H1 (cell line): Measurements from ENCODE around the gene CAPN8. TPM values are rescaled to one million over a fixed set of nuclear protein-coding genes. Genes with fewer than 3 reads are reported as not detected.

Experiments used
- CTCF ChIA-PET: fragments of 300-600 bp; sonication (Branson Sonifier 250); formaldehyde crosslinking; loops from one replicate; lab custom pipeline; 2021; ENCODE audit not compliant: partially characterized antibody; lab: Charles Lee
- POLR2A ChIA-PET: fragments of 300-600 bp; sonication (Branson Sonifier 250); formaldehyde crosslinking; loops from one replicate; lab custom pipeline; 2021; ENCODE audit warnings: inconsistent platforms; ENCODE audit not compliant: partially characterized antibody; lab: Charles Lee
- DNase-seq, 2 experiments: peaks; one replicate each; pipeline versions ENCODE4 v3.0.0 to v3.0.0-alpha.2; 2010 to 2022; ENCODE audit warnings: low spot score in 2 of 2, low read depth in 1 of 2, mixed read lengths in 1 of 2
- FAIRE-seq: peaks from 2 replicates; lab custom pipeline; 2011; peaks lifted over from hg19 to GRCh38; lab: Jason Lieb, UNC
- H2AFZ ChIP-seq: 2 replicates; pipeline ENCODE4 v1.8.1; 2012; ENCODE audit warnings: low read length, inconsistent platforms
- H2AK5ac ChIP-seq: 2 replicates; pipeline ENCODE4 v1.6.1; 2013; ENCODE audit warnings: low read depth, low read length
- H2BK120ac ChIP-seq: replicated peaks from 2 replicates; pipeline ENCODE3; 2013; ENCODE audit warnings: low read depth, low read length, inconsistent platforms
- H2BK12ac ChIP-seq: 2 replicates; pipeline ENCODE4 v1.6.1; 2013; ENCODE audit warnings: low read depth, low read length
- H2BK15ac ChIP-seq: 2 replicates; pipeline ENCODE4 v1.6.1; 2013; ENCODE audit warnings: low read length
- H2BK20ac ChIP-seq: 2 replicates; pipeline ENCODE4 v1.6.1; 2013; ENCODE audit warnings: low read length
- H2BK5ac ChIP-seq: 2 replicates; pipeline ENCODE4 v1.6.1; 2013; ENCODE audit warnings: low read depth, low read length
- H3K14ac ChIP-seq: 2 replicates; pipeline ENCODE4 v1.6.1; 2013; ENCODE audit warnings: inconsistent platforms; ENCODE audit not compliant: insufficient read length
- H3K18ac ChIP-seq: 2 replicates; pipeline ENCODE4 v1.6.1; 2013; ENCODE audit warnings: low read length; ENCODE audit errors: extremely low read depth
- H3K23ac ChIP-seq: 2 replicates; pipeline ENCODE4 v1.6.1; 2013; ENCODE audit warnings: inconsistent platforms; ENCODE audit not compliant: insufficient read length
- H3K23me2 ChIP-seq: 2 replicates; pipeline ENCODE4 v1.6.1; 2013; ENCODE audit warnings: low read depth, low read length
- H3K27ac ChIP-seq: 2 replicates; pipeline ENCODE4 v1.6.1; 2011; ENCODE audit warnings: low read depth, low read length, inconsistent platforms
- H3K27me3 ChIP-seq, 4 experiments: replicated peaks in 1 of 4; 1 replicate in 1 of 4; 2 replicates in 3 of 4; pipeline versions ENCODE4 v1.6.1 to v1.8.1; 2011 to 2013; ENCODE audit warnings: low read length in 3 of 4, mild to moderate bottlenecking in 3 of 4, inconsistent platforms in 2 of 4, mixed read lengths in 2 of 4, moderate library complexity in 1 of 4; ENCODE audit not compliant: control insufficient read depth in 3 of 4, insufficient read depth in 3 of 4; ENCODE audit errors: extremely low read depth in 1 of 4
- H3K36me3 ChIP-seq, 4 experiments: 2 replicates each; pipeline versions ENCODE4 v1.6.1 to v1.8.1; 2011 to 2013; ENCODE audit warnings: mild to moderate bottlenecking in 4 of 4, low read length in 3 of 4, moderate library complexity in 2 of 4, control low read depth in 1 of 4, inconsistent platforms in 1 of 4; ENCODE audit not compliant: insufficient read depth in 4 of 4, control insufficient read depth in 2 of 4
- H3K4ac ChIP-seq: replicated peaks from 2 replicates; pipeline ENCODE3; 2013; ENCODE audit warnings: low read length, low read depth, mixed read lengths, inconsistent platforms; ENCODE audit not compliant: insufficient read length
- H3K4me1 ChIP-seq, 4 experiments: replicated peaks in 1 of 4; 1 replicate in 1 of 4; 2 replicates in 3 of 4; pipeline versions ENCODE4 v1.6.1 to v1.8.1; 2011 to 2013; ENCODE audit warnings: low read length in 3 of 4, inconsistent platforms in 2 of 4, mixed read lengths in 1 of 4; ENCODE audit not compliant: insufficient read depth in 4 of 4, control insufficient read depth in 3 of 4
- H3K4me2 ChIP-seq, 2 experiments: 2 replicates each; pipeline versions ENCODE4 v1.6.1 to v1.8.1; 2011 to 2013; ENCODE audit warnings: low read depth in 2 of 2, low read length in 2 of 2, control low read depth in 1 of 2, inconsistent platforms in 1 of 2, mild to moderate bottlenecking in 1 of 2; ENCODE audit not compliant: insufficient read depth in 1 of 2
- H3K4me3 ChIP-seq, 4 experiments: fragments of 200-600, 300-600 bp in 1 of 4; sonication (generic), shearing (Covaris generic), sonication (Bioruptor Twin) in 1 of 4; 2 replicates each; pipeline versions ENCODE4 v1.5.1 to v1.8.1; 2011 to 2016; ENCODE audit warnings: low read length in 4 of 4, low read depth in 3 of 4, control low read depth in 2 of 4, inconsistent platforms in 2 of 4, mild to moderate bottlenecking in 2 of 4, mixed read lengths in 1 of 4, moderate library complexity in 1 of 4; ENCODE audit not compliant: insufficient read depth in 2 of 4; ENCODE audit errors: extremely low read depth in 1 of 4
- H3K56ac ChIP-seq: replicated peaks from 2 replicates; pipeline ENCODE3; 2013; ENCODE audit warnings: low read depth, mild to moderate bottlenecking, mixed read lengths, low read length, inconsistent platforms; ENCODE audit not compliant: insufficient read length
- H3K79me1 ChIP-seq: 2 replicates; pipeline ENCODE4 v1.6.1; 2013; ENCODE audit warnings: low read depth, low read length, control low read depth
- H3K79me2 ChIP-seq, 2 experiments: 2 replicates each; pipeline versions ENCODE4 v1.6.1 to v1.8.1; 2012 to 2013; ENCODE audit warnings: low read length in 2 of 2, mild to moderate bottlenecking in 2 of 2, inconsistent platforms in 1 of 2; ENCODE audit not compliant: insufficient read depth in 2 of 2, control insufficient read depth in 1 of 2
- H3K9ac ChIP-seq, 4 experiments: replicated peaks in 1 of 4; 1 replicate in 1 of 4; 2 replicates in 3 of 4; pipeline versions ENCODE4 v1.6.1 to v1.8.1; 2011 to 2013; ENCODE audit warnings: low read depth in 3 of 4, low read length in 3 of 4, control low read depth in 2 of 4, mild to moderate bottlenecking in 2 of 4, moderate library complexity in 2 of 4, inconsistent platforms in 1 of 4; ENCODE audit errors: extremely low read depth in 1 of 4
- H3K9me3 ChIP-seq, 2 experiments: 2 replicates each; pipeline versions ENCODE4 v1.6.1 to v1.8.1; 2012 to 2013; ENCODE audit warnings: mild to moderate bottlenecking in 2 of 2, moderate library complexity in 2 of 2, control low read depth in 1 of 2, inconsistent platforms in 1 of 2, low read depth in 1 of 2, low read length in 1 of 2, mixed read lengths in 1 of 2; ENCODE audit not compliant: insufficient read depth in 2 of 2
- H4K20me1 ChIP-seq, 2 experiments: replicated peaks in 1 of 2; 2 replicates each; pipeline versions ENCODE3 to v1.8.1; 2011 to 2013; ENCODE audit warnings: inconsistent platforms in 2 of 2, low read length in 2 of 2, mild to moderate bottlenecking in 1 of 2; ENCODE audit not compliant: insufficient read depth in 2 of 2, control insufficient read depth in 1 of 2
- H4K5ac ChIP-seq: 2 replicates; pipeline ENCODE4 v1.6.1; 2013; ENCODE audit warnings: low read length, low read depth, mixed read lengths, inconsistent platforms; ENCODE audit not compliant: insufficient read length
- H4K8ac ChIP-seq: 2 replicates; pipeline ENCODE4 v1.8.0; 2013; ENCODE audit warnings: mild to moderate bottlenecking, moderate library complexity, low read length, inconsistent platforms; ENCODE audit not compliant: insufficient read depth; ENCODE audit errors: extremely low read depth
- H4K91ac ChIP-seq: replicated peaks from 2 replicates; pipeline ENCODE3; 2013; ENCODE audit warnings: low read length, mixed read lengths, inconsistent platforms; ENCODE audit not compliant: insufficient read length
- ATF2 ChIP-seq: IDR thresholded peaks from 2 replicates; pipeline ENCODE4 v1.6.1; 2012; ENCODE audit warnings: low read length, inconsistent platforms
- BACH1 ChIP-seq: IDR thresholded peaks from 2 replicates; pipeline ENCODE4 v1.6.1; 2012; ENCODE audit warnings: low read length, improper control_type of control experiment
- CEBPB ChIP-seq: IDR thresholded peaks from 2 replicates; pipeline ENCODE4 v1.6.1; 2012; ENCODE audit warnings: low read depth, low read length
- CREB1 ChIP-seq: IDR thresholded peaks from 2 replicates; pipeline ENCODE4 v1.6.1; 2012; ENCODE audit warnings: inconsistent platforms
- FOSL1 ChIP-seq: IDR thresholded peaks from 2 replicates; pipeline ENCODE4 v1.6.1; 2011; ENCODE audit warnings: mild to moderate bottlenecking, low read depth, low read length, moderate library complexity; ENCODE audit not compliant: insufficient read depth
- KDM4A ChIP-seq: IDR thresholded peaks from one replicate; pipeline ENCODE4 v1.7.1; 2012; ENCODE audit warnings: low read depth, mild to moderate bottlenecking, moderate library complexity, low read length, inconsistent platforms; ENCODE audit not compliant: severe bottlenecking
- NRF1 ChIP-seq: IDR thresholded peaks from 2 replicates; pipeline ENCODE4 v1.6.1; 2011; ENCODE audit warnings: mild to moderate bottlenecking, low read depth, low read length, improper control_type of control experiment
- POU5F1 ChIP-seq: IDR thresholded peaks from 2 replicates; pipeline ENCODE4 v1.6.1; 2011; ENCODE audit warnings: low read depth, mild to moderate bottlenecking, low read length, moderate library complexity
- SP2 ChIP-seq: IDR thresholded peaks from 2 replicates; pipeline ENCODE4 v1.6.1; 2012; ENCODE audit warnings: mild to moderate bottlenecking, low read length, inconsistent platforms
- SP4 ChIP-seq: IDR thresholded peaks from 2 replicates; pipeline ENCODE4 v1.6.1; 2012; ENCODE audit warnings: low read length, inconsistent platforms
- TCF12 ChIP-seq: IDR thresholded peaks from 2 replicates; pipeline ENCODE4 v1.6.1; 2011; ENCODE audit warnings: low read depth, mild to moderate bottlenecking, low read length
- TEAD4 ChIP-seq: IDR thresholded peaks from 2 replicates; pipeline ENCODE4 v1.6.1; 2012; ENCODE audit warnings: low read depth, low read length, inconsistent platforms, mixed read lengths
- USF2 ChIP-seq: IDR thresholded peaks from 2 replicates; pipeline ENCODE4 v1.6.1; 2011; ENCODE audit warnings: low read length, improper control_type of control experiment
- WGBS, 2 experiments: shearing (Covaris generic) in 1 of 2; methylation state at CpG; one replicate each; pipeline versions ENCODE4 v1.1.6 to v1.1.7; 2013 to 2015; ENCODE audit warnings: low lambda C conversion rate in 2 of 2, mixed read lengths in 2 of 2, inconsistent platforms in 1 of 2, low coverage in 1 of 2, missing lambda C conversion rate in 1 of 2; ENCODE audit not compliant: insufficient replicate concordance in 2 of 2, insufficient coverage in 1 of 2, insufficient read length in 1 of 2; ENCODE audit errors: extremely low coverage in 1 of 2, missing lambda C conversion rate in 1 of 2; 5-methylcytosine and 5-hydroxymethylcytosine counted together
- polyA plus RNA-seq, 7 experiments: library from polyadenylated mRNA; depleted of rRNA in 3 of 7; stranded (reverse) in 5 of 7; unstranded in 2 of 7; fragments of >200 nt in 5 of 7; fragments of 200-250 nt in 2 of 7; gene quantifications; 1 replicate in 5 of 7; 2 replicates in 1 of 7; 4 replicates in 1 of 7; pipeline versions ENCODE4 v1.2.1 to v1.2.3, GENCODE V29; 2011 to 2013; ENCODE audit warnings: missing spikeins in 2 of 7, mixed read lengths in 2 of 7
- total RNA-seq: library from RNA; stranded (reverse); fragmentation: NEBNext Ultra II Directional; extraction: Animal tissue kit (Norgen Biotek cat#: 25700); gene quantifications from 2 replicates; pipeline ENCODE4 v1.2.1, GENCODE V29; 2021

CAPN8 gene
- total and polyA plus RNA-seq, 2 of the 8 experiments (the other 6 are each of a cell fraction or from before 2014, with no cell fraction given), result 0.20 to 0.26 TPM

- Histone ChIP-seq H4K5ac (no peak overlapping the region), H3K9ac (no peak overlapping the region), H4K20me1 (peaks cover 0 to 3% of the 10 kb centered on the region in 2 experiments), H3K79me2 (no peaks in the 10 kb centered on the region), H2AK5ac (no peak overlapping the region), H4K91ac (no peak overlapping the region), H3K79me1 (no peaks in the 10 kb centered on the region), H3K36me3 (no peaks in the 10 kb centered on the region), H3K14ac (no peak overlapping the region), H3K23me2 (peaks cover 4% of the 10 kb centered on the region), H3K4me3 (no peak overlapping the region), H3K27me3 (no peaks in the 10 kb centered on the region), H3K23ac (no peak overlapping the region), H2BK120ac (no peak overlapping the region), H3K27ac (no peak overlapping the region), H3K9me3 (no peaks in the 10 kb centered on the region; a peak in 1 of 4 replicates), H3K56ac (no peak overlapping the region), H3K4me2 (no peak overlapping the region), H3K4ac (no peak overlapping the region), H2BK15ac (no peak overlapping the region), H2BK20ac (no peak overlapping the region), H4K8ac (no peak overlapping the region), H2BK12ac (no peak overlapping the region), H3K4me1 (no peaks in the 10 kb centered on the region), H3K18ac (no peak overlapping the region), H2AFZ (no peak overlapping the region), H2BK5ac (no peak overlapping the region)
- DNase-seq, result no peak
- ChIA-PET CTCF (interaction anchor here (0.9 to 3.8 kb wide), 7 partner anchors 8 to 129 kb away, joined by 4 to 31 read pairs (median 5); no protein-coding TSS in a partner anchor), POLR2A (interaction anchor here (1.1 kb wide), 1 partner anchor 95 kb away, joined by 3 read pairs; no protein-coding TSS in a partner anchor)
- FAIRE-seq, result no peak
- 88% methylated on average over 3 of the region's 3 CpGs; no CpG with 5 or more reads in 1 of the 2 experiments for WGBS, 2 experiments
- no peak for TF ChIP-seq TCF12
- no peak for TF ChIP-seq CREB1
- TF ChIP-seq ATF2, result no peak
- no peak for TF ChIP-seq NRF1
- no peak for TF ChIP-seq CEBPB
- no peak for TF ChIP-seq USF2
- no peak for TF ChIP-seq BACH1
- TF ChIP-seq TEAD4, result no peak
- TF ChIP-seq FOSL1, result no peak
- TF ChIP-seq KDM4A, result no peak
- no peak for TF ChIP-seq POU5F1
- no peak for TF ChIP-seq SP4
- no peak for TF ChIP-seq SP2
Measured at GRCh38 chr1:223553957-223554356, 111.5 kb downstream of the CAPN8 start.
